GM19468 (cell line): ENCODE measurements around the gene TNFRSF1A.

Experiments used
- ATAC-seq: cut with Tn5 transposase; IDR thresholded peaks from one replicate; pipeline ENCODE4 v1.9.1; 2021; ENCODE audit warnings: mild to moderate bottlenecking, moderate library complexity, moderate number of reproducible peaks; ENCODE audit not compliant: unreplicated experiment; ENCODE audit errors: extremely low read depth

Gene TNFRSF1A

DNA sequence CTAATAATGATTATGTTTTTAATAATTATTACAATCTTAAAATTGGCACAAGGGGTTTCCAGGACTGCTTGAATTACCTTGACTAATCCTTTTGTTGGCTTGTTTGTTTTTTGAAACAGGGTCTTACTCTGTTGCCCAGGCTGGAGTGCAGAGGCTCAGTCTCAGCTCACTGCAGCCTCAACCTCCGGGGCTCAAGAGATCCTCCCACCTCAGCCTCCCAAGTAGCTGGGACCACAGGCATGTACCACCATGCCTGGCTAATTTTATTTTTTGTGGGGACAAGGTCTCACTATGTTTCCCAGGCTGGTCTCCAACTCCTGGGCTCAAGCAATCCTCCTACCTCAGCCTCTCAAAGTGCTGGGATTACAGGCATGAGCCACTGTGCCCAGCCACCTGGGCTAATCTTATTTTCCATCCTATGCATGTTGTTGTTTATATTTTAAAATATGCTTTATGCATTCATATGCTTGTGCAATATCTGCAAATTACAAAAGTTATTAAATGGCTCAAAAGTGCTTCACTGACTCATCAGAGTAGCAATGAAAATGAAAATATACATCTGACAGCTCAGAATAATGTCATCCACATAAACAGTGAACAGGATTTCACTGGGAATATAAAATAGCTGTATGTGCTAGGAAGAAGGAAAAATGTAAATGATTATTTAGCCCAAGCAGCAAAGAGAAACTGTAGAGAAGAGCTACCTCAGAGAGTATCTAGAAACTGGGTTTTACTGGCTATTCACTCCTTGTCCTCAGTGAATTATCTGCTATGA, 56.2 kb downstream of the TNFRSF1A start:
- no peak for ATAC-seq

DNA sequence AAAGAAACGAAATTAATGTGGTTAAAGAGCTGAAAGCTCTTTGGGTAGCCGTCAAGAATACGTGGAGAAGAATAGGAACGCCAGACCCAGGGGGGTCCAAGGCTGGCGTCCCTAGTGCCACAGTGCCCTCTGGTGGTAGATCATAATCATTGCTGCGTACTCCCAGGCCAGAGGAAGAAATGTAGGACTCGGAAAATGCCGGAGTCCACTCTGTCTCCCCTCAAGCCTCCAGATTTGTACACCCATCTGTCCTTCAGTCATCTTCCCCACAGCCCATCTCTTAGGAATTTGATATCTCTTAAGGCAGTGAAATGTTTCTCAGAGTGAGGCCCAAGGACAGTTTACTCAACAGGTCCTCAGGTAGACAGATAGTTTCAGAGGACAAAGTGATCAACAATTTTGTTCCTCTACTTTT, 56.8 kb downstream of the TNFRSF1A start:
- ATAC-seq, result no peak

DNA sequence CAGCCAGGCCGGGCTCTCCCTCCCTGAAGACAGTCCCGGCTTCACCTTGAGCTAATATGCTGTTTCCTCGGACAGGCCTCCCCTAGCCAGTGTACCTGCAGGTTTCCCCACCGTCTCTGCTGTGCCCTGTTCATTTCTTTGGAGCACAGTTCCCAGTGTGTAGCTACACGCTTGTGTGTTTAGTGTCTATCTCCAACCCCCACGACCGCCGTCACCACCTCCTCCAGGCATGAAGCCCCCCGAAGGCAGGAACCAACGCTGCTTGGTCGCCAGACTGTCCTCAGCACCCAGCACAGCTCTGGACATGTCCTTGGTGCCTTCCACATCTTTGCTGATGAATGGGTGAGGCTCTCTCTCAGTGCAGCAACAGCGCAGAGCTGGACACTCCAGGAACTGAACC, 57.6 kb downstream of the TNFRSF1A start:
- ATAC-seq, result no peak

DNA sequence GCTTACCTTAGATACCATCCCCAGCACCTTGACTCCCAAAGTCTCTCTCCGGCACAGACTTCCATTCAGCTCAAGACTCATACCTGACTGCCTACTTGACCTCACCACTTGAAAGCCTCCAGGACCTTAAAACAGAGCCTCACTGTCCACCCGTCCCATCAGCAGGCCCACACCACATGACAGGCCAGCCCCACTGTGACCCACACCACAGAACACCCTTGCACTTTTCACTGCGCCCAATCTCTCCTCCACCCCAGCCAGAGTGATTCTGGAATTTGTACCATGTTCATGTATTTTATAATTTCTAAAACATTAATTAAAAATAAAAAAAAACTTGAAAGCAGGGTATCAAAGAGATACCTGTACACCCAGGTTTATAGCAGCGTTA, 59.4 kb downstream of the TNFRSF1A start:
- no peak for ATAC-seq

DNA sequence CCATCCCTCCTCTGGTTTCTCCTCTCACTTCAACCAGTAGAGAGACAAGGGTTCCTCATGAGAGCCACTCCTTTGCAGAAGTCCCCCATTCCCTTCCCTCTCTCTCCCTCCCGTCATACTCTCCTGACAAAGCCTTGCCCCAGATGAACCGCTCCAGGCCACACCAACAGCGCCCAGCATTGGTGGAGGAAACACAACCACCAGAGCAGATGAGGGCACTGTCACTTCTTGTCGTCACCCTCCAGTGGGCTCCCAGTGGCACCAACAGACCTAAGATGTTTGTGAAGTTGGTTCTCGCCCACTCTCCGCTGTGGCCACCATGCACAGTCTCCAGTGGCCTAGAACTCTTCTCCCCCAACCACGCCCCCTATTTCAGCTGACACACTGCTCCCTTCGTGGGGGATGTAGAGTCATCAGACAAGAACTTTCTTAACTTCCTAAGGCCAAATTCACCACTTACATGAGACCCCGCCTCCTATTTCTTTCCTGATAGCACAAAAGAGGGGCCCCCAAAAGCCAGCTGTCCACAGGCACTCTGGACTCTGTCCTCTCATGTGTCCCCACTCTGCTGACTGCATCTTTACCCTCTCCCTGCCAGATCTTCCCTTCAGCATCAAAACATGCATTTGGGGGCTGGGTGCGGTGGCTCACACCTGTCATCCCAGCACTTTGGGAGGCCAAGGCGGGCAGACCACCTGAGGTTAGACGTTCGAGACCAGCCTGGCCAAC, 60.6 kb downstream of the TNFRSF1A start:
- no peak for ATAC-seq

DNA sequence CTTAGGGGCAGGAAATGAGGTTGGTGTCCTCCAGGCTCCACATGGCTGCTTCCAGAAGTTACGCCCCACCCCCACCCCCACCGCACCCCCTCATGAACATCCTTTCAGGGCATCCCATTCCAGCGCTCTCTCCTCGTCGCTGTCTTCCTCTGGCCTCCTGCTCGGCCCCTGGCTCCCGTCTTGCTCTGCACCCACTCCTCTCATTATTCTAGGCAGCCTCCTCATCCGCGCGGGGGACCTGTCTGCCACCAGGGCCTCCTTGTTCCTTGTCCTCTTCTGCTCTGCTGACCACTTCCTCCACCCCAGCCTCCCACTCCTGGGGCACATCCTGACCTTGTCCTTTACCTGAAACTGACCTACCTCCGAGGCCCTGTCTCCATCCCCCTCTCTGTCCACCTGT, 61.2 kb downstream of the TNFRSF1A start:
- no peak for ATAC-seq

DNA sequence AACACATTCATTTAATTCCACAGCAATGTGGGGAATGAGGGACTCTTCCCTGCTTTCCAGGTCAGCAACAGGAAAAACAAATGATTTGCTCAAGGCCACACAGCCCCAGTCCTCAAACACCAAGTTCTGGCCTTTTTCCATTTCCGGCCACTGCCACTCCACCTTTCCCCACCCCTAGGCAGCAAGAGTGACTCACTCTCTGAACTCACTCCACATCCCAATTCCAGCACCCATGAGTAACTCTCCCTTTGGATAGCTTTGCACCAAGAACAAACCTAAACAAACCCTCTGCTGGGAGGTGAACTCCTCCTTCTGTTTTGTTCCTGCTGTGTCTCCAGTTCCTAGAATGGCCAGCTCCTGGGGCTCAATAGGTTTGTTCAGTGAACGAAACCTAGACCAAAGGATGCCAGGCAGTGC, 61.8 kb downstream of the TNFRSF1A start:
- ATAC-seq, result no peak

DNA sequence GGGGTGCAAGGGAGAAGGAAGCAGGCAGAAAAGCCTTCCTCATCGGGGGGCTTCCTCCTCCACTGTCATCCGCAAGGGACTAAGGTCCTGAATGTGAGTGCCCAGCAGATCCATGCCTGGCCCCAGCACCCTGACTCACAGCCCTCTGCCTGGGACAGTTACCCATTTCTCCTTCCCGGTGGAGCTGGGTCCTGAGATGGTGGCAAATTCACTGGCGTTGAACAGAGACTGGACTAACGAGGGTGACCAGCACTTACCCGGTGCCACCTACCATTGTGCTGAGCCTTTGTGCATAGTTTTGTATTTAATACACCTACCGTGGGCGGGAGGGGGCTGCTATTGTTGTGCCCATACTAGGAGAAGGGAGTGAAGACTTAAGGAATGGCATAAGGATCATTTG, 62.2 kb downstream of the TNFRSF1A start:
- ATAC-seq, result no peak

DNA sequence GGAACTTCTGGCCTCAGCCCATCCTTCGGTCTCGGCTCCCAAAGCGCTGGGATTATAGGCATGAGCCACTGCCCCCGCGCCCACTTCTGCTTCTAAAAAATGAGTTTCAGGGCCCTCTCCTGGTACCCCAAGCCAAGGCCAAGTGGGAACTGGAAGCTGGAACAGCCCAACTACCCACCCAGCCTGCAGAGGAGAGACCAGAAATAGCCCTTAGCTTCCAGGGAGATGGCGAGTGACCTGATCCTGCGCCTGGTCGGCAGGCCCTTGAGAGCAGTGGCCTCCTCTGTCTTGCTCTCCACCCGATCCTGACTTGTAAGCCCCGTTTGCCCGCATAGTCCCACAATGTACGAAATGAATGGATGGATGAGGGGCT, 62.6 kb downstream of the TNFRSF1A start:
- no peak for ATAC-seq
